A673 (cell line): Measurements from ENCODE around the gene RIPK3. TPM values are rescaled to one million over a fixed set of nuclear protein-coding genes. Genes with fewer than 3 reads are reported as not detected.
"Not testable (repeated sequence)": the region's sequence is repeated elsewhere in the genome, so short reads cannot be mapped to it uniquely, and the experiment has no call there.

Experiments
- BruUV-seq: library from RNA; stranded (reverse); fragments of 400-500 nt; replicated peaks from 2 replicates; lab custom pipeline; 2021; lab: Mats Ljungman, UMichigan
- CTCF ChIA-PET: fragments of 300-600 bp; sonication (Branson Sonifier 250); formaldehyde crosslinking; loops from one replicate; lab custom pipeline; 2022; ENCODE audit warnings: antibody characterized with exemption; lab: Charles Lee
- POLR2A ChIA-PET: fragments of 300-600 bp; sonication (Branson Sonifier 250); formaldehyde crosslinking; loops from one replicate; lab custom pipeline; 2022; ENCODE audit warnings: antibody characterized with exemption; ENCODE audit not compliant: low non-redundant PET; lab: Charles Lee
- DNase-seq: peaks from one replicate; pipeline ENCODE4 v3.0.0-alpha.2; 2015; ENCODE audit warnings: low spot score
- H3K27ac ChIP-seq: fragments of 200-600 bp; sonication (generic); 2 replicates; pipeline ENCODE4 v1.5.1; 2016; ENCODE audit warnings: mixed run types, low read depth, mild to moderate bottlenecking, mixed read lengths, antibody characterized with exemption, low read length; ENCODE audit not compliant: poor library complexity, severe bottlenecking
- H3K27me3 ChIP-seq: fragments of 200-600 bp; sonication (generic); replicated peaks from 2 replicates; pipeline ENCODE4 v1.6.1; 2017; ENCODE audit warnings: mixed run types, low read depth, mild to moderate bottlenecking, mixed read lengths, antibody characterized with exemption, low read length; ENCODE audit not compliant: insufficient read depth, poor library complexity
- H3K36me3 ChIP-seq: fragments of 200-600 bp; sonication (generic); 2 replicates; pipeline ENCODE4 v1.6.1; 2016; ENCODE audit warnings: mixed run types, mild to moderate bottlenecking, mixed read lengths, antibody characterized with exemption, low read length; ENCODE audit not compliant: insufficient read depth, poor library complexity, severe bottlenecking
- H3K4me1 ChIP-seq: fragments of 200-600 bp; sonication (generic); 2 replicates; pipeline ENCODE4 v1.6.1; 2017; ENCODE audit warnings: mixed run types, mild to moderate bottlenecking, mixed read lengths, antibody characterized with exemption, low read length; ENCODE audit not compliant: insufficient read depth, poor library complexity, severe bottlenecking
- H3K4me3 ChIP-seq: fragments of 200-600 bp; sonication (generic); 2 replicates; pipeline ENCODE4 v1.5.1; 2016; ENCODE audit warnings: low read depth, mixed run types, mild to moderate bottlenecking, mixed read lengths, low read length; ENCODE audit not compliant: poor library complexity, severe bottlenecking
- H3K9me3 ChIP-seq: fragments of 200-600 bp; sonication (generic); 2 replicates; pipeline ENCODE4 v1.6.1; 2016; ENCODE audit warnings: mixed run types, low read depth, mild to moderate bottlenecking, mixed read lengths, antibody characterized with exemption, low read length; ENCODE audit not compliant: poor library complexity, severe bottlenecking
- CTCF ChIP-seq: fragments of 300-800, 200-600 bp; sonication (generic); conservative IDR thresholded peaks from 2 replicates; pipeline ENCODE4 v1.5.1; 2017; ENCODE audit warnings: low read depth, mild to moderate bottlenecking, antibody characterized with exemption, low read length, moderate library complexity, mixed read lengths
- EZH2 ChIP-seq: fragments of 200-600 bp; sonication (generic); IDR thresholded peaks from 2 replicates; pipeline ENCODE4 v1.6.1; 2017; ENCODE audit warnings: borderline replicate concordance, low read depth, mild to moderate bottlenecking, mixed read lengths, antibody characterized with exemption, low read length; ENCODE audit not compliant: poor library complexity, severe bottlenecking
- intact Hi-C: fragments of 100-400 bp; cut with micrococcal nuclease; formaldehyde crosslinking; loops from one replicate; pipeline ENCODE4 v1.10.0; 2022; ENCODE audit not compliant: unreplicated experiment
- total RNA-seq: library from RNA; stranded (reverse); gene quantifications from 2 replicates; pipeline ENCODE4 v1.2.3, GENCODE V29; 2021

Gene RIPK3
- total RNA-seq, 1 experiment from 2014 or later: not detected

GRCh38 chr14:24329736-24330135 is 10.1 kb downstream of the RIPK3 start:
- intact Hi-C loops: no loop called here
- H3K27me3 ChIP-seq: no peaks in the 10 kb centered on the region
- BruUV-seq: no TSS peak

GRCh38 chr14:24329073-24329663 is 10.6 kb downstream of the RIPK3 start:
- H3K27ac ChIP-seq: no peak overlapping the region
- DNase-seq: no peak
- POLR2A ChIA-PET: no interaction called here
- H3K4me1 ChIP-seq: peaks cover 6% of the 10 kb centered on the region
- TF ChIP-seq CTCF: no peak
- TF ChIP-seq EZH2: no peak
- H3K9me3 ChIP-seq: no peaks in the 10 kb centered on the region
- CTCF ChIA-PET: interaction anchor here (1.2 to 1.3 kb wide), 2 partner anchors 102 to 108 kb away, joined by 3 to 7 read pairs; no protein-coding TSS in a partner anchor
- no TSS peak for BruUV-seq
- no peaks in the 10 kb centered on the region for H3K36me3 ChIP-seq
- no peaks in the 10 kb centered on the region for H3K27me3 ChIP-seq
- intact Hi-C loops: no loop called here
- no peak overlapping the region for H3K4me3 ChIP-seq

More at GRCh38 chr14:24329736-24330135, 10.1 kb downstream of the RIPK3 start:
- no peaks in the 10 kb centered on the region for H3K9me3 ChIP-seq
- ChIA-PET CTCF (interaction anchor here (1.3 kb wide), 1 partner anchor 108 kb away, joined by 3 read pairs; no protein-coding TSS in a partner anchor), POLR2A (no interaction called here)
- DNase-seq: no peak
- H3K4me1 ChIP-seq: peaks cover 10% of the 10 kb centered on the region
- TF ChIP-seq CTCF: no peak
- TF ChIP-seq EZH2: no peak
- no peak overlapping the region for H3K4me3 ChIP-seq
- H3K36me3 ChIP-seq: no peaks in the 10 kb centered on the region
- no peak overlapping the region for H3K27ac ChIP-seq

GRCh38 chr14:24327914-24328313 is 11.9 kb downstream of the RIPK3 start:
- H3K9me3 ChIP-seq, H3K27me3 ChIP-seq, intact Hi-C loops, H3K27ac ChIP-seq, H3K4me1 ChIP-seq, H3K4me3 ChIP-seq, BruUV-seq, DNase-seq, H3K36me3 ChIP-seq: not testable (repeated sequence)
- ChIA-PET CTCF (interaction anchor here (1.2 to 1.5 kb wide), 3 partner anchors 104 to 109 kb away, joined by 5 to 7 read pairs (median 6); no protein-coding TSS in a partner anchor), POLR2A (interaction anchor here (0.6 kb wide), 1 partner anchor 10 kb away, joined by 3 read pairs; no protein-coding TSS in a partner anchor)
- peak; percentile 48 for TF ChIP-seq CTCF
